KMS-11 (cell line): ENCODE data around the gene ZNF592.

Experiments used
- H2AFZ ChIP-seq: fragments of 200-600 bp; sonication (generic); 2 replicates; pipeline ENCODE4 v1.6.1; 2016; ENCODE audit warnings: antibody characterized with exemption, mixed run types, low read depth
- H3K27ac ChIP-seq: fragments of 200-600 bp; sonication (generic); 2 replicates; pipeline ENCODE4 v1.6.1; 2016; ENCODE audit warnings: mild to moderate bottlenecking, mixed run types
- H3K27me3 ChIP-seq: fragments of 200-600 bp; sonication (generic); 2 replicates; pipeline ENCODE4 v1.6.1; 2017; ENCODE audit warnings: mild to moderate bottlenecking, low read depth, mixed run types, moderate library complexity; ENCODE audit not compliant: insufficient read depth
- H3K36me3 ChIP-seq: fragments of 200-600 bp; sonication (generic); 2 replicates; pipeline ENCODE4 v1.6.1; 2017; ENCODE audit warnings: mild to moderate bottlenecking, mixed run types; ENCODE audit not compliant: insufficient read depth
- H3K4me1 ChIP-seq: fragments of 200-600 bp; sonication (generic); 2 replicates; pipeline ENCODE4 v1.6.1; 2016; ENCODE audit warnings: mild to moderate bottlenecking, low read depth, mixed run types; ENCODE audit not compliant: poor library complexity, severe bottlenecking
- H3K4me2 ChIP-seq: fragments of 200-600 bp; sonication (generic); 2 replicates; pipeline ENCODE4 v1.7.0; 2016; ENCODE audit warnings: mild to moderate bottlenecking, mixed run types
- H3K4me3 ChIP-seq: fragments of 200-600 bp; sonication (generic); IDR thresholded peaks from 2 replicates; pipeline ENCODE4 v1.6.1; 2017; ENCODE audit warnings: low read depth, low read length, mixed read lengths; ENCODE audit not compliant: insufficient read depth
- H3K79me2 ChIP-seq: fragments of 200-600 bp; sonication (generic); 2 replicates; pipeline ENCODE4 v1.6.1; 2016; ENCODE audit warnings: low read depth, mixed run types; ENCODE audit not compliant: insufficient read depth
- H3K9ac ChIP-seq: fragments of 200-600 bp; sonication (generic); 2 replicates; pipeline ENCODE4 v1.6.1; 2016; ENCODE audit warnings: mild to moderate bottlenecking, mixed run types
- H4K20me1 ChIP-seq: fragments of 200-600 bp; sonication (generic); 2 replicates; pipeline ENCODE4 v1.6.1; 2016; ENCODE audit warnings: mild to moderate bottlenecking, mixed run types; ENCODE audit not compliant: insufficient read depth
- CTCF ChIP-seq: fragments of 200-600 bp; sonication (generic); conservative IDR thresholded peaks from 2 replicates; pipeline ENCODE4 v1.6.1; 2017; ENCODE audit warnings: low read depth, mild to moderate bottlenecking, antibody characterized with exemption, low read length, moderate library complexity, mixed read lengths

Gene ZNF592

GRCh38 chr15:84703808-84704207 lies 44.6 kb upstream of the ZNF592 start:
- H2AFZ ChIP-seq: no peak overlapping the region
- H4K20me1 ChIP-seq: peaks cover 9% of the 10 kb centered on the region; the same call in 1 of the 2 replicates
- no peak overlapping the region for H3K4me3 ChIP-seq
- no peaks in the 10 kb centered on the region for H3K36me3 ChIP-seq
- H3K4me1 ChIP-seq: peaks cover 11% of the 10 kb centered on the region
- H3K27me3 ChIP-seq: no peaks in the 10 kb centered on the region
- H3K4me2 ChIP-seq: no peak overlapping the region
- no peak for TF ChIP-seq CTCF
- H3K27ac ChIP-seq: no peak overlapping the region
- H3K79me2 ChIP-seq: peaks cover 92% of the 10 kb centered on the region
- no peak overlapping the region for H3K9ac ChIP-seq

- no peak for TF ChIP-seq CTCF
- Histone ChIP-seq H3K27me3 (no peaks in the 10 kb centered on the region), H3K36me3 (peaks cover 4% of the 10 kb centered on the region; the same call in 1 of the 2 replicates), H3K27ac (peak overlapping the region; percentile 78; the same call in 1 of the 2 replicates), H3K4me2 (peak overlapping the region; percentile 100), H3K9ac (0 out of 2 replicates have a peak overlapping the region, but pooled peaks have one; percentile 69), H3K4me3 (no peak overlapping the region), H2AFZ (no peak overlapping the region), H3K79me2 (peaks cover 63% of the 10 kb centered on the region), H4K20me1 (no peaks in the 10 kb centered on the region), H3K4me1 (peaks cover 39% of the 10 kb centered on the region)
Observed at GRCh38 chr15:84714372-84714771, 34.0 kb upstream of the ZNF592 start.

GRCh38 chr15:84714821-84715220 lies 33.6 kb upstream of the ZNF592 start:
- peak overlapping the region; percentile 84; the same call in 1 of the 2 replicates for H2AFZ ChIP-seq

GRCh38 chr15:84715441-84716035 lies 32.9 kb upstream of the ZNF592 start:
- Histone ChIP-seq H2AFZ (peak overlapping the region; percentile 84), H3K27me3 (no peaks in the 10 kb centered on the region), H3K36me3 (peaks cover 4% of the 10 kb centered on the region; the same call in 1 of the 2 replicates), H3K4me3 (no peak overlapping the region), H3K27ac (peak overlapping the region; percentile 78), H4K20me1 (no peaks in the 10 kb centered on the region), H3K4me1 (peaks cover 39% of the 10 kb centered on the region), H3K79me2 (peaks cover 54% of the 10 kb centered on the region), H3K9ac (peak overlapping the region; percentile 69), H3K4me2 (peak overlapping the region; percentile 100; the same call in 1 of the 2 replicates)
- TF ChIP-seq CTCF: no peak

More at GRCh38 chr15:84714821-84715220, 33.6 kb upstream of the ZNF592 start:
- H4K20me1 ChIP-seq: no peaks in the 10 kb centered on the region
- no peak for TF ChIP-seq CTCF
- H3K27me3 ChIP-seq: no peaks in the 10 kb centered on the region
- H3K79me2 ChIP-seq: peaks cover 59% of the 10 kb centered on the region
- H3K4me3 ChIP-seq: no peak overlapping the region
- peaks cover 39% of the 10 kb centered on the region for H3K4me1 ChIP-seq
- H3K4me2 ChIP-seq: peak overlapping the region; percentile 100
- H3K9ac ChIP-seq: peak overlapping the region; percentile 69; the same call in 1 of the 2 replicates
- H3K36me3 ChIP-seq: peaks cover 4% of the 10 kb centered on the region; the same call in 1 of the 2 replicates
- H3K27ac ChIP-seq: peak overlapping the region; percentile 78; the same call in 1 of the 2 replicates
